Measurements from ENCODE around the gene TLE1. TPM values are rescaled to one million over a fixed set of nuclear protein-coding genes. Genes with fewer than 3 reads are reported as not detected.

Gene TLE1
- total and polyA plus RNA-seq, 2 of the 4 experiments (the other 2 are of a cell fraction): 36.0 to 51.0 TPM

DNA sequence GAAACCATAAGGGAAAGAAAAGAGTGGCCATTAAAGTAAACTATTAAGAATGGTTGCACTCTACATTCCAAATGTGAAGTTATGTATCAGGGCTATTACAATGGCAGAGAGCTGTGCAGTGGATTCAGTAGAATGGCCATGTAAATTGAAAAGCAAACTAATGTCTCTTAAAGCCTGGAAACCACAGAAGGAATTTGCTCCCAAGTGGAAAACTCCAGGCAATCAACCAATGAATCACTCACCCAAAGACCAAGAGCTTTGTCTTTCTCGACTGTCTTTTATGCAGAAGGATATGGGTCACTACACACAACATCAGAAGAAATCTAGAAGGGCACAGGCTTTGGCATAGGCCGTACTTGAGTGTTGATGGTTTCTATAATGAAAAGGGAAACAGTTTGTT, 114.9 kb downstream of the TLE1 start:
- no peak overlapping the region for H3K4ac ChIP-seq (ENCODE audit: low read depth, low read length)
- H2AK5ac ChIP-seq (ENCODE audit: low read depth, low read length): no peak overlapping the region
- H3K4me3 ChIP-seq (ENCODE audit: insufficient read depth, low read depth, low read length): no peak overlapping the region
- TF ChIP-seq MAFK (IDR thresholded peaks at IDR 0.05; ENCODE audit: low read depth, low read length): no peak
- no peak for TF ChIP-seq POLR2A (IDR thresholded peaks at IDR 0.05; ENCODE audit: low read depth, low read length)
- no peak for TF ChIP-seq FOS (IDR thresholded peaks at IDR 0.05; ENCODE audit: low read depth, low read length)
- no peak for TF ChIP-seq MXI1 (IDR thresholded peaks at IDR 0.05; ENCODE audit: borderline replicate concordance, low read depth, low read length)
- TF ChIP-seq, protein P1, sequence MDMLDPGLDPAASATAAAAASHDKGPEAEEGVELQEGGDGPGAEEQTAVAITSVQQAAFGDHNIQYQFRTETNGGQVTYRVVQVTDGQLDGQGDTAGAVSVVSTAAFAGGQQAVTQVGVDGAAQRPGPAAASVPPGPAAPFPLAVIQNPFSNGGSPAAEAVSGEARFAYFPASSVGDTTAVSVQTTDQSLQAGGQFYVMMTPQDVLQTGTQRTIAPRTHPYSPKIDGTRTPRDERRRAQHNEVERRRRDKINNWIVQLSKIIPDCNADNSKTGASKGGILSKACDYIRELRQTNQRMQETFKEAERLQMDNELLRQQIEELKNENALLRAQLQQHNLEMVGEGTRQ (IDR thresholded peaks at IDR 0.05; ENCODE audit: low read depth, low read length): no peak
- H4K8ac ChIP-seq (ENCODE audit: low read depth in 2 of 2, low read length in 2 of 2): no peak overlapping the region
- no peaks in the 10 kb centered on the region for H3K36me3 ChIP-seq (ENCODE audit: control insufficient read depth, insufficient read depth, low read length)
- H3K18ac ChIP-seq (ENCODE audit: low read depth, low read length): no peak overlapping the region
- H4K20me1 ChIP-seq (ENCODE audit: insufficient read depth, low read length): no peaks in the 10 kb centered on the region
- no peaks in the 10 kb centered on the region; the same call in 1 of the 2 replicates for H3K9me1 ChIP-seq (ENCODE audit: insufficient read depth, low read length)
- H2BK15ac ChIP-seq (ENCODE audit: low read depth, low read length): no peak overlapping the region
- H3K56ac ChIP-seq (ENCODE audit: extremely low read depth, insufficient read depth, low read length): no peak overlapping the region
- H3K4me2 ChIP-seq (ENCODE audit: low read depth, low read length): no peak overlapping the region
- no TSS peak for BruUV-seq (replicated peaks)
- no CpG with 5 or more reads among the region's 2 CpGs for WGBS, 2 experiments (ENCODE audit: extremely low coverage in 2 of 2, insufficient read length in 1 of 2)
- no peaks in the 10 kb centered on the region for H3K79me1 ChIP-seq (ENCODE audit: low read depth in 1 of 2, low read length in 2 of 2)
- H3K27ac ChIP-seq (ENCODE audit: insufficient read depth, low read length): no peak overlapping the region
- H2BK5ac ChIP-seq (ENCODE audit: low read depth, low read length, poor library complexity, severe bottlenecking): no peak overlapping the region
- peak; percentile 73 for DNase-seq
- H2AFZ ChIP-seq (replicated peaks; ENCODE audit: low read length, poor library complexity): no peak overlapping the region
- H3K9ac ChIP-seq (ENCODE audit: low read depth, low read length): no peak overlapping the region
- no peak overlapping the region for H4K91ac ChIP-seq (ENCODE audit: insufficient read depth, low read depth, low read length)
- H3K4me1 ChIP-seq (ENCODE audit: control insufficient read depth, insufficient read depth, low read length): peaks cover 3% of the 10 kb centered on the region
- CTCF ChIA-PET: interaction anchor here (0.6 kb wide), 1 partner anchor 732 kb away, joined by 3 read pairs; no protein-coding TSS in a partner anchor
- H2AK9ac ChIP-seq (replicated peaks; ENCODE audit: low read depth, low read length, poor library complexity): no peak overlapping the region
- peak; percentile 34; the same call in 1 of the 2 replicates for ATAC-seq (ENCODE audit: low read depth)
- in situ Hi-C loops (cut with MboI; ENCODE audit: low sequenced_read_pairs): no loop called here
- dilution Hi-C loops (cut with HindIII; ENCODE audit: low sequenced_read_pairs, unreplicated experiment): no loop called here
- H2BK20ac ChIP-seq (ENCODE audit: low read depth, low read length): no peak overlapping the region
- intact Hi-C loops (cut with micrococcal nuclease): no loop called here
- no peak overlapping the region for H3K23ac ChIP-seq (ENCODE audit: low read depth, low read length)
- no peaks in the 10 kb centered on the region for H3K27me3 ChIP-seq (ENCODE audit: control insufficient read depth, insufficient read depth, low read length)
- H4K5ac ChIP-seq (ENCODE audit: low read depth, low read length): no peak overlapping the region
- POLR2A ChIA-PET (ENCODE audit: unreplicated experiment): no interaction called here
- no peak overlapping the region for H3K14ac ChIP-seq (replicated peaks; ENCODE audit: low read depth, low read length)
- no peak overlapping the region for H2BK120ac ChIP-seq (ENCODE audit: low read depth, low read length)
- no peaks in the 10 kb centered on the region for H3K9me3 ChIP-seq (ENCODE audit: control insufficient read depth, insufficient read depth, low read length)

Measured in IMR-90 (cell line).